HCEC 1CT (cell line): Measurements from ENCODE around the gene CTBP2.

Source experiments
- DNase-seq: peaks from one replicate; pipeline ENCODE4 v3.0.0-alpha.2; 2017

CTBP2 gene

GRCh38 chr10:125104559-125104958, 55.8 kb downstream of the CTBP2 start:
- no peak for DNase-seq

GRCh38 chr10:125103924-125104323, 56.4 kb downstream of the CTBP2 start:
- DNase-seq: no peak

GRCh38 chr10:125103466-125103865, 56.9 kb downstream of the CTBP2 start:
- no peak for DNase-seq

- DNase-seq: no peak
These were observed 57.5 kb downstream of the CTBP2 start for GRCh38 chr10:125102821-125103220.

- peak; percentile 63 for DNase-seq
These were observed 58.1 kb downstream of the CTBP2 start for GRCh38 chr10:125102246-125102645.

- DNase-seq: no peak
These were observed 58.8 kb downstream of the CTBP2 start for GRCh38 chr10:125101581-125101980.

- no peak for DNase-seq
These were observed 59.3 kb downstream of the CTBP2 start for GRCh38 chr10:125101049-125101448.

GRCh38 chr10:125097409-125098070, 62.8 kb downstream of the CTBP2 start:
- DNase-seq: no peak

- DNase-seq: no peak
These were observed 63.4 kb downstream of the CTBP2 start for GRCh38 chr10:125096975-125097374.

- DNase-seq: no peak
These were observed 64.0 kb downstream of the CTBP2 start for GRCh38 chr10:125096371-125096770.

- DNase-seq: no peak
These were observed 64.6 kb downstream of the CTBP2 start for GRCh38 chr10:125095776-125096175.

- no peak for DNase-seq
These were observed 65.1 kb downstream of the CTBP2 start for GRCh38 chr10:125095228-125095627.

GRCh38 chr10:125094806-125095205, 65.6 kb downstream of the CTBP2 start:
- DNase-seq: no peak

GRCh38 chr10:125093974-125094705, 66.2 kb downstream of the CTBP2 start:
- DNase-seq: no peak

- peak; percentile 33 for DNase-seq
These were observed 67.0 kb downstream of the CTBP2 start for GRCh38 chr10:125093199-125093973.

- DNase-seq: no peak
These were observed 67.8 kb downstream of the CTBP2 start for GRCh38 chr10:125092564-125093031.

GRCh38 chr10:125091891-125092290, 68.5 kb downstream of the CTBP2 start:
- DNase-seq: no peak

GRCh38 chr10:125089469-125089868, 70.9 kb downstream of the CTBP2 start:
- DNase-seq: no peak

- DNase-seq: no peak
These were observed 72.5 kb downstream of the CTBP2 start for GRCh38 chr10:125087897-125088215.

- DNase-seq: no peak
These were observed 73.0 kb downstream of the CTBP2 start for GRCh38 chr10:125087191-125087896.

GRCh38 chr10:125086691-125087090, 73.7 kb downstream of the CTBP2 start:
- DNase-seq: no peak

- DNase-seq: peak; percentile 17
These were observed 74.9 kb downstream of the CTBP2 start for GRCh38 chr10:125085258-125086054.
